Renal cortex interstitium (tissue), 11 donors: Measurements from ENCODE around the gene PCDHGA10. TPM values are rescaled to one million over a fixed set of nuclear protein-coding genes. Genes with fewer than 3 reads are reported as not detected.
"Not testable (repeated sequence)": the region's sequence is repeated elsewhere in the genome, so short reads cannot be mapped to it uniquely, and the experiment has no call there.

ENCODE experiments used
- DNase-seq, 11 donors: peaks; one replicate each; pipeline ENCODE4 v3.0.0-alpha.2; 2013; ENCODE audit warnings: low read depth in 9 of 11, low spot score in 4 of 11; ENCODE audit errors: extremely low read depth in 1 of 11
- polyA plus RNA-seq, 3 donors: library from polyadenylated mRNA; unstranded; fragments of 120-200 nt; gene quantifications; one replicate each; pipeline ENCODE4 v1.2.1, GENCODE V29; 2013; ENCODE audit not compliant: insufficient read length in 3 of 3

PCDHGA10 gene
- polyA plus RNA-seq, 3 donors, result 3.0 to 3.7 (median 3.3) TPM

DNA sequence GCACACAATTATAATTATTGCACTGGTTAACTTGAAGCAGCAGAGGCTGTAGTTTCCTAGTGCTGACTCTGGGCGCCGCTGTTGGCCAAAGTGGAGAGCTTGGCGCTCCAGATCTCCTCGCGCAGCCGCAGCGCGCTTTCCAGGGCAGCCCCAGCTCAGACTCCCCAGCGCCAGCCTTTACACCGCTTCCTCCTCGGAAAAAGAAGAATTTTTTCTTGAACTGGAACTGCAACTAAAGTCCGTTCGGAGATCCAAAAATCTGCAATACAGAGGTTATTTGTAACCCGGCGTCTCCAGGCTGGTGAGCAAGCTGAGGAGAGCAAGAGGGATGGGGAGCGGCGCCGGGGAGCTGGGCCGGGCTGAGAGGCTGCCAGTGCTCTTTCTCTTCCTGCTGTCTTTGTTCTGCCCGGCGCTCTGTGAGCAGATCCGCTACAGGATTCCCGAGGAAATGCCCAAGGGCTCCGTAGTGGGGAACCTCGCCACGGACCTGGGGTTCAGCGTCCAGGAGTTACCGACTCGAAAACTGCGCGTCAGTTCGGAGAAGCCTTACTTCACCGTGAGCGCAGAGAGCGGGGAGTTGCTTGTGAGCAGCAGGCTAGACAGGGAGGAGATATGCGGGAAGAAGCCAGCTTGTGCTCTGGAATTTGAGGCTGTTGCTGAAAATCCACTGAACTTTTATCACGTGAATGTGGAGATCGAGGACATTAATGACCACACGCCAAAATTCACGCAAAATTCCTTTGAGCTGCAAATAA, 25.1 kb upstream of the PCDHGA10 start, which contains the start of gene PCDHGB4:
Gene PCDHGB4, plus strand, starts transcription at position 142 of the 755 bp plus-strand sequence. Its CDS starts 187 bp downstream, at position 329.
- DNase-seq, result not testable (repeated sequence)

DNA sequence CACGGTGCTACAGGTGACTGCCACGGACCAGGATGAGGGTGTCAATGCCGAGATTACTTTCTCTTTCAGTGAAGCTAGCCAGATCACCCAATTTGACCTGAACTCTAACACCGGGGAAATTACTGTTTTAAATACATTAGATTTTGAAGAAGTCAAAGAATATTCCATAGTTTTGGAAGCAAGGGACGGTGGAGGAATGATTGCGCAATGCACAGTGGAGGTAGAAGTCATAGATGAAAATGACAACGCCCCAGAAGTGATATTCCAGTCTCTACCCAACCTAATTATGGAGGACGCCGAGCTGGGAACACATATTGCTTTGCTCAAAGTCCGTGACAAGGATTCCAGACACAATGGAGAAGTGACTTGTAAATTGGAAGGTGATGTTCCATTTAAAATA, 24.1 kb upstream of the PCDHGA10 start:
- no peak for DNase-seq

DNA sequence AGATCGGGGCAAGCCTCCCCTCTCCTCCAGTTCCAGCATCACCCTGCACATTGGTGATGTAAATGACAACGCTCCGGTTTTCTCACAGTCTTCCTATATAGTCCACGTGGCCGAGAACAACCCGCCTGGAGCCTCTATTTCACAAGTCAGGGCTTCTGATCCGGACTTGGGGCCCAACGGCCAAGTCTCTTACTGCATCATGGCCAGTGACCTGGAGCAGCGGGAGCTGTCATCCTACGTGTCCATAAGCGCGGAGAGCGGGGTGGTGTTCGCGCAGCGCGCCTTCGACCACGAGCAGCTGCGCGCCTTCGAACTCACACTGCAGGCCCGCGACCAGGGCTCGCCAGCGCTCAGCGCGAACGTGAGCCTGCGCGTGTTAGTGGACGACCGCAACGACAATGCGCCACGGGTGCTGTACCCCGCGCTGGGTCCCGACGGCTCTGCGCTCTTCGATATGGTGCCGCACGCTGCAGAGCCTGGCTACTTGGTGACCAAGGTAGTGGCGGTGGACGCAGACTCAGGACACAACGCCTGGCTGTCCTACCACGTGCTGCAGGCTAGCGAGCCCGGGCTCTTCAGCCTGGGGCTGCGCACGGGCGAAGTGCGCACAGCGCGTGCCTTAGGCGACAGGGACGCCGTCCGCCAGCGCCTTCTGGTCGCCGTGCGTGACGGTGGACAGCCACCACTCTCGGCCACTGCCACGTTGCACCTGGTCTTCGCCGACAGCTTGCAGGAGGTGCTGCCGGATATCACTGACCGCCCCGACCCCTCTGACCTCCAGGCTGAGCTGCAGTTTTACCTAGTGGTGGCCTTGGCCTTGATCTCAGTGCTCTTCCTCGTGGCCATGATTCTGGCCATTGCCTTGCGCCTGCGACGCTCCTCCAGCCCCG, 23.4 kb upstream of the PCDHGA10 start:
- no peak for DNase-seq

DNA sequence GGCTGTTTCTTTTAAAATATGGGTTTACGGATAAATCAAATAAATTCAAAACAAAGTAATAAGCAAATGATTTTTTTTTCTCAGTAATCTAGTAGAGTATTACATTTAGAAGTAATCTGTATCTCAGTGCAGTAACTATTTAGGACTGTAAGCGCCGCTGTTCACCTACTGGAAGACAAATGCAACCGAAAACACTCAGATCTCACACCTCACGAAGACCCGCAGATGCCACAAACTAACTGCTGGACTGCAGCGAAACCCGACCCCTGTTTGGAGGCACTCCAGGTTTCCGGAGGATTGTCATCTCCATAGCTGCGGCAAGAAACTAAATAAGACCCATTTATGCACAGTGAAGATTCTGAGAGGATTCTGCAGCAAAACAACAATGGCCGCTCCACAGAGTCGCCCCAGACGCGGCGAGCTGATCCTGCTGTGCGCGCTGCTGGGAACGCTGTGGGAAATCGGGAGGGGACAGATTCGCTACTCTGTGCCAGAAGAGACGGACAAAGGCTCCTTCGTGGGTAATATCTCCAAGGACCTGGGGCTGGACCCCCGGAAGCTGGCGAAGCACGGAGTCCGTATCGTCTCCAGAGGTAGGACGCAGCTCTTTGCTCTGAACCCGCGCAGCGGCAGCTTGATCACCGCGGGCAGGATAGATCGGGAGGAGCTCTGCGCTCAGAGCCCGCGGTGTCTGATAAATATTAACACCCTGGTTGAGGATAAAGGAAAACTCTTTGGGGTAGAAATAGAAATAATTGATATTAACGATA, 20.2 kb upstream of the PCDHGA10 start, which contains the start of gene PCDHGA8:
Gene PCDHGA8, plus strand, starts transcription at position 205 of the 770 bp plus-strand sequence. Its CDS starts 181 bp downstream, at position 386.
- DNase-seq, result no peak

DNA sequence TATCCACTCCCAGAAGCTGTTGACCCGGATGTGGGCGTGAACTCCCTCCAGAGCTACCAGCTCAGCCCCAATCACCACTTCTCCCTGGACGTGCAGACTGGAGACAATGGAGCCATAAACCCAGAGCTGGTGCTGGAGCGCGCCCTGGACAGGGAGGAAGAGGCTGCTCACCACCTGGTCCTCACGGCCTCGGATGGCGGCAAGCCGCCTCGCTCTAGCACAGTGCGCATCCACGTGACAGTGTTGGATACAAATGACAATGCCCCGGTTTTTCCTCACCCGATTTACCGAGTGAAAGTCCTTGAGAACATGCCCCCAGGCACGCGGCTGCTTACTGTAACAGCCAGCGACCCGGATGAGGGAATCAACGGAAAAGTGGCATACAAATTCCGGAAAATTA, 19.5 kb upstream of the PCDHGA10 start:
- no peak for DNase-seq

DNA sequence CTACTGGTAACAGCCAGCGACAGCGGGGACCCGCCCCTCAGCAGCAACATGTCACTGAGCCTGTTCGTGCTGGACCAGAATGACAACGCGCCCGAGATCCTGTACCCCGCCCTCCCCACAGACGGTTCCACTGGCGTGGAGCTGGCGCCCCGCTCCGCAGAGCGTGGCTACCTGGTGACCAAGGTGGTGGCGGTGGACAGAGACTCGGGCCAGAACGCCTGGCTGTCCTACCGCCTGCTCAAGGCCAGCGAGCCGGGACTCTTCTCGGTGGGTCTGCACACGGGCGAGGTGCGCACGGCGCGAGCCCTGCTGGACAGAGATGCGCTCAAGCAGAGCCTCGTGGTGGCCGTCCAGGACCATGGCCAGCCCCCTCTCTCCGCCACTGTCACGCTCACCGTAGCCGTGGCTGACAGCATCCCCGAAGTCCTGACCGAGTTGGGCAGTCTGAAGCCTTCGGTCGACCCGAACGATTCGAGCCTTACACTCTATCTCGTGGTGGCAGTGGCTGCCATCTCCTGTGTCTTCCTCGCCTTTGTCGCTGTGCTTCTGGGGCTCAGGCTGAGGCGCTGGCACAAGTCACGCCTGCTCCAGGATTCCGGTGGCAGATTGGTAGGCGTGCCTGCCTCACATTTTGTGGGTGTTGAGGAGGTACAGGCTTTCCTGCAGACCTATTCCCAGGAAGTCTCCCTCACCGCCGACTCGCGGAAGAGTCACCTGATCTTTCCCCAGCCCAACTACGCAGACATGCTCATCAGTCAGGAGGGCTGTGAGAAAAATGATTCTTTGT, 18.2 kb upstream of the PCDHGA10 start:
- not testable (repeated sequence) for DNase-seq

DNA sequence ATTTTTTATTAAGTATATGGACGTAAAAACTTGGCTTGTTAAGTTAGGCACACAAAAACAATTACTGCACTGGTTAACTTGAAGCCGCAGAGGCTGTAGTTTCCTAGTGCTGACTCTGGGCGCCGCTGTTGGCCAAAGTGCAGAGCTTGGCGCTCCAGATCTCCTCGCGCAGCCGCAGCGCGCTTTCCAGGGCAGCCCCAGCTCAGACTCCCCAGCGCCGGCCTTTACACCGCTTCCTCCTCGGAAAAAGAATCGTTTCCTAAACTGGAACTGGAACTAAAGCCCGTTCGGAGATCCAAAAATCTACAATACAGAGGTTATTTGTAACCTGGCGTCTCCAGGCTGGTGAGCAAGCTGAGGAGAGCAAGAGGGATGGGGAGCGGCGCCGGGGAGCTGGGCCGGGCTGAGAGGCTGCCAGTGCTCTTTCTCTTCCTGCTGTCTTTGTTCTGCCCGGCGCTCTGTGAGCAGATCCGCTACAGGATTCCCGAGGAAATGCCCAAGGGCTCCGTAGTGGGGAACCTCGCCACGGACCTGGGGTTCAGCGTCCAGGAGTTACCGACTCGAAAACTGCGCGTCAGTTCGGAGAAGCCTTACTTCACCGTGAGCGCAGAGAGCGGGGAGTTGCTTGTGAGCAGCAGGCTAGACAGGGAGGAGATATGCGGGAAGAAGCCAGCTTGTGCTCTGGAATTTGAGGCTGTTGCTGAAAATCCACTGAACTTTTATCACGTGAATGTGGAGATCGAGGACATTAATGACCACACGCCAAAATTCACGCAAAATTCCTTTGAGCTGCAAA, 14.8 kb upstream of the PCDHGA10 start, which contains the start of gene PCDHGB5:
Gene PCDHGB5, plus strand, starts transcription at position 192 of the 796 bp plus-strand sequence. Its CDS starts 181 bp downstream, at position 373.
- DNase-seq, result not testable (repeated sequence)

DNA sequence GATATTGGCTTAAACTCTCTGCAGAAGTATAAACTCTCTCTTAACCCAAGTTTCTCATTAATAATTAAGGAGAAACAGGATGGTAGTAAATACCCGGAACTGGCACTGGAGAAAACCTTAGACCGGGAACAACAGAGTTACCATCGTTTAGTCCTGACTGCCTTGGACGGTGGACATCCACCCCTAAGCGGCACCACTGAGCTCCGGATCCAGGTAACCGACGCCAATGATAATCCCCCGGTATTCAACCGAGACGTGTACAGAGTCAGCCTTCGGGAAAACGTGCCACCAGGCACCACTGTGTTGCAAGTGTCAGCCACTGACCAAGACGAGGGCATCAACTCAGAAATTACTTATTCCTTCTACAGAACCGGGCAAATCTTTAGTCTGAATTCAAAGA, 14.2 kb upstream of the PCDHGA10 start:
- DNase-seq, result no peak

DNA sequence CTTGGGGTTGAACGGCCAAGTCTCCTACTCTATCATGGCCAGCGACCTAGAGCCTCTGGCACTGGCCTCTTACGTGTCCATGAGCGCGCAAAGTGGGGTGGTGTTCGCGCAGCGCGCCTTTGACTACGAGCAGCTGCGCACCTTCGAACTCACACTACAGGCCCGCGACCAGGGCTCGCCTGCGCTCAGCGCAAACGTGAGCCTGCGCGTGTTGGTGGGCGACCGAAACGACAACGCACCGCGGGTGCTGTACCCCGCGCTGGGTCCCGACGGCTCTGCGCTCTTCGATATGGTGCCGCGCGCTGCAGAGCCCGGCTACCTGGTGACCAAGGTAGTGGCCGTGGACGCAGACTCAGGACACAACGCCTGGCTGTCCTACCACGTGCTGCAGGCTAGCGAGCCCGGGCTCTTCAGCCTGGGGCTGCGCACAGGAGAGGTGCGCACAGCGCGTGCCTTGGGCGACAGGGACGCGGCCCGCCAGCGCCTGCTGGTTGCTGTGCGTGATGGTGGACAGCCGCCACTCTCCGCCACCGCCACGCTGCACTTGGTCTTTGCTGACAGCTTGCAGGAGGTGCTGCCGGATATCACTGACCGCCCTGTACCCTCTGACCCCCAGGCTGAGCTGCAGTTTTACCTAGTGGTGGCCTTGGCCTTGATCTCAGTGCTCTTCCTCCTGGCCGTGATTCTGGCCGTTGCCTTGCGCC, 13.1 kb upstream of the PCDHGA10 start:
- DNase-seq, result no peak

DNA sequence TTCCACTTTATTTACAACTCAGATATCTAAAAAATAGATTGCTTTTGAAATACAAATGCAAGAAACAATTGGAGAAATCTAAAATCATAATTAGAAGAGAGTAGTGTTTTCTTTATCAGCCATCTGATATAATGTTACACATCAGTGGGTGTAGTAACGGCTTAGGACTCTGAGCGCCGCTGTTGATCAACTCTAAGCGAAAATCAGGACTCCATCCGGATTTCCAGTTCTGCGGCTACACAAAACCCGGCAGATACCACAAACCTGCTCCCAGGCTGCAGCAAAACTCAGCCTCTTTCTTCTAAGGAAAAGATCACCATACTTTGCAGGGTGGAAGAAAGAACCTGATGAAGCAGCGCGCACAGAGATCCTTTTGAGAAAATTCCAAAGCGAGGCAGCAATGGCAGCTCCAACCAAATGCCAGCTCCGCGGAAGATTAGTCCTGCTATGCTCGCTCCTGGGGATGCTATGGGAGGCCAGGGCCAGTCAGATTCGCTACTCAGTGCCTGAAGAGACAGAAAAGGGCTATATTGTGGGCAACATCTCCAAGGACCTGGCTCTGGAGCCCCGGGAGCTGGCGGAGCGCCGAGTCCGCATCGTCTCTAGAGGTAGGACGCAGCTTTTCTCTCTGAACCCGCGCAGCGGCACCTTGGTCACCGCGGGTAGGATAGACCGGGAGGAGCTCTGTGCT, 10.1 kb upstream of the PCDHGA10 start, which contains the start of gene PCDHGA9:
Gene PCDHGA9, plus strand, starts transcription at position 226 of the 691 bp plus-strand sequence. Its CDS starts 175 bp downstream, at position 401.
- DNase-seq, result no peak

DNA sequence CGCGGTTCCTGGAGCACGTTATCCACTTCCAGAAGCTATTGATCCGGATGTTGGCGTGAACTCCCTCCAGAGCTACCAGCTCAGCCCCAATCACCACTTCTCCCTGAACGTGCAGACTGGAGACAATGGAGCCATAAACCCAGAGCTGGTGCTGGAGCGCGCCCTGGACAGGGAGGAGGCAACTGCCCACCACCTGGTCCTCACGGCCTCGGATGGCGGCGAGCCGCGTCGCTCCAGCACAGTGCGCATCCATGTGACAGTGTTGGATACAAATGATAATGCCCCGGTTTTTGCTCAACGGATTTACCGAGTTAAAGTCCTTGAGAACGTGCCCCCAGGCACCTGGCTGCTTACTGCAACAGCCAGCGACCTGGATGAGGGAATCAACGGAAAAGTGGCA, 9.4 kb upstream of the PCDHGA10 start:
- no peak for DNase-seq

DNA sequence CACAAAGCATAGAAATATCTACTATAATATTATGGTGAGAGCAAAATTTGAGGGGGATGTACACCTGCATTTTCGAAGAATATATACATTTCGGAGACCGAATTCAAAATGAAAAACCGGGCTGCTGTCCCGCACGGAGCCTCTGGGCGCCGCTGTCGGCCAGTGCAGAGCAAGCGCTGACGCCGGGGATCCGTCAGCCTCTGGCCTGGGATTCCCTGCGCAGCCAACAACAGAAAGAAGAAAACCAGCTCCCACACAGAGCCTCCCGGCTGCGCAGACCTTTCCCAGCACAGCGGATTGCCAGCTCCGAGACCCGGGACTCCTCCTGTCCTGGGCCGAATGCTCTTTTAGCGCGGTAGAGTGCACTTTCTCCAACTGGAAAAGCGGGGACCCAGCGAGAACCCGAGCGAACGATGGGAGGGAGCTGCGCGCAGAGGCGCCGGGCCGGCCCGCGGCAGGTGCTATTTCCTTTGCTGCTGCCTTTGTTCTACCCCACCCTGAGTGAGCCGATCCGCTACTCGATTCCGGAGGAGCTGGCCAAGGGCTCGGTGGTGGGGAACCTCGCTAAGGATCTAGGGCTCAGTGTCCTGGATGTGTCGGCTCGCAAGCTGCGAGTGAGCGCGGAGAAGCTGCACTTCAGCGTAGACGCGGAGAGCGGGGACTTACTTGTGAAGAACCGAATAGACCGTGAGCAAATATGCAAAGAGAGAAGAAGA, 4.8 kb upstream of the PCDHGA10 start, which contains the start of gene PCDHGB6:
Gene PCDHGB6, plus strand, starts transcription at position 232 of the 716 bp plus-strand sequence. Its CDS starts 182 bp downstream, at position 414.
- not testable (repeated sequence) for DNase-seq

DNA sequence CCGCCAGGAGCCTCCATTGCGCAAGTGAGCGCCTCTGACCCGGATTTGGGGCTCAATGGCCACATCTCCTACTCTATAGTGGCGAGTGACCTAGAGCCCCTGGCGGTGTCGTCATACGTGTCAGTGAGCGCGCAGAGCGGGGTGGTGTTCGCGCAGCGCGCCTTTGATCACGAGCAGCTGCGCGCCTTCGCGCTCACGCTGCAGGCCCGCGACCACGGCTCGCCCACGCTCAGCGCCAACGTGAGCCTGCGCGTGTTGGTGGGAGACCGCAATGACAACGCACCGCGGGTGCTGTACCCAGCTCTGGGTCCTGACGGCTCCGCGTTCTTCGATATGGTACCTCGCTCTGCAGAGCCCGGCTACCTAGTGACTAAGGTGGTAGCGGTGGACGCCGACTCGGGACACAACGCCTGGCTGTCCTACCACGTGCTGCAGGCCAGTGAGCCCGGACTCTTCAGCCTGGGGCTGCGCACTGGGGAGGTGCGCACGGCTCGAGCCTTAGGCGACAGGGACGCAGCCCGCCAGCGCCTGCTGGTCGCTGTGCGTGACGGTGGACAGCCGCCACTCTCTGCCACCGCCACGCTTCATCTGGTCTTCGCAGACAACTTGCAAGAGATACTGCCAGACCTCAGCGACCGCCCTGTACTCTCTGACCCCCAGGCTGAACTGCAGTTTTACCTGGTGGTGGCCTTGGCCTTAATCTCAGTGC, 3.0 kb upstream of the PCDHGA10 start:
- no peak for DNase-seq

DNA sequence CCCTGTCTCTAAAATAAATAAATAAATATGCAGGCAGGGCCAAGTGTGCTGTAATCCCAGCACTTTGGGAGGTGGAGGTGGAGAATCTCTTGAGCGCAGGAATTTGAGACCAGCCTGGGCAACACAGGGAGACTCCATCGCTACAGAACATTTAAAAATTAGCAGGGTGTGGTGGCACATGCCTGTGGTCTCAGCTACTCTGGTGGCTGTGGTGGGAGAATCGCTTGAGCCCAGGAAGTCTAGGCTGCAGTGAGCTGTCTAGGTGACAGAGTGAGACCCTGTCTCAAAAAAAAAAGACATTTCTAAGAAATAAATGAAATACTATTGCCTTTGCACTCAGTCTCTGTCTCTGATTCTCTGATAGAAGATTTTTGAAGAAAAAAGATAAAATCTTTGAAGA, 1.2 kb upstream of the PCDHGA10 start:
- no peak for DNase-seq

DNA sequence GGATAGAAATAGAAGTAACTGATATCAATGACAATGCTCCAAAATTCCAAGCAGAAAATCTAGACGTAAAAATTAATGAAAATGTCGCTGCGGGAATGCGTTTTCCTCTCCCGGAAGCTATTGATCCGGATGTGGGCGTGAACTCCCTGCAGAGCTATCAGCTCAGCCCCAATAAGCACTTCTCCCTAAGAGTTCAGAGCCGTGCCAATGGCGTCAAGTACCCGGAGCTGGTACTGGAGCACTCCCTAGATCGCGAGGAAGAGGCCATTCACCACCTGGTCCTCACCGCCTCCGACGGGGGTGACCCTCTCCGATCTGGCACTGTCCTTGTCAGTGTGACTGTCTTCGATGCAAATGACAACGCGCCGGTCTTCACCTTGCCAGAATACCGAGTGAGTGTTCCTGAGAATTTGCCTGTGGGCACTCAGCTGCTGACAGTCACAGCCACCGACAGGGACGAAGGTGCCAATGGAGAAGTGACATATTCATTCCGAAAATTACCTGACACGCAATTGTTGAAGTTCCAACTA, 818 bp downstream of the PCDHGA10 start:
- DNase-seq, result no peak
